ENCODE results near the gene HLA-DQA1.
A peak's percentile ranks its signal among the peaks of the same experiment; 100 is the strongest.
"Not testable (repeated sequence)": the region's sequence is repeated elsewhere in the genome, so short reads cannot be mapped to it uniquely, and the experiment has no call there.

Gene HLA-DQA1

GRCh38 chr6:32657819-32658218 is 20.6 kb downstream of the HLA-DQA1 start:
- H3K9me3 Mint-ChIP-seq; DNase-seq (ENCODE audit: low spot score in 2 of 2); H3K27me3 Mint-ChIP-seq; H3K4me3 Mint-ChIP-seq; ATAC-seq (ENCODE audit: low read depth): not testable (repeated sequence)
- peaks cover 47% of the 10 kb centered on the region for H3K36me3 Mint-ChIP-seq
- H3K4me1 Mint-ChIP-seq = peaks cover 55% of the 10 kb centered on the region
- H3K27ac Mint-ChIP-seq = peak overlapping the region; percentile 84

GRCh38 chr6:32658268-32658897 is 21.2 kb downstream of the HLA-DQA1 start:
- peaks cover 52% of the 10 kb centered on the region for H3K36me3 Mint-ChIP-seq
- H3K4me1 Mint-ChIP-seq = peaks cover 58% of the 10 kb centered on the region
- DNase-seq (ENCODE audit: low spot score in 2 of 2) (no peak), ATAC-seq (ENCODE audit: low read depth) (peak; percentile 19)
- peak overlapping the region; percentile 35 for H3K4me3 Mint-ChIP-seq
- peaks cover 2% of the 10 kb centered on the region for H3K9me3 Mint-ChIP-seq
- no peaks in the 10 kb centered on the region for H3K27me3 Mint-ChIP-seq
- H3K27ac Mint-ChIP-seq = peak overlapping the region; percentile 84

- DNase-seq (ENCODE audit: low spot score in 2 of 2) = no peak
- Mint-ChIP-seq H3K27ac (peak overlapping the region; percentile 84), H3K36me3 (peaks cover 58% of the 10 kb centered on the region), H3K4me1 (peaks cover 60% of the 10 kb centered on the region), H3K9me3 (peaks cover 2% of the 10 kb centered on the region), H3K4me3 (peak overlapping the region; percentile 80), H3K27me3 (no peaks in the 10 kb centered on the region)
- peak; percentile 34 for ATAC-seq (ENCODE audit: low read depth)
Observed at GRCh38 chr6:32659856-32660595, 22.8 kb downstream of the HLA-DQA1 start.

- Mint-ChIP-seq H3K27me3 (no peaks in the 10 kb centered on the region), H3K4me1 (peaks cover 58% of the 10 kb centered on the region), H3K27ac (peak overlapping the region; percentile 99), H3K36me3 (peaks cover 62% of the 10 kb centered on the region), H3K9me3 (no peaks in the 10 kb centered on the region), H3K4me3 (no peak overlapping the region)
- ATAC-seq (ENCODE audit: low read depth) (no peak), DNase-seq (ENCODE audit: low spot score in 2 of 2) (no peak)
Observed at GRCh38 chr6:32662099-32662498, 24.9 kb downstream of the HLA-DQA1 start.

- Mint-ChIP-seq H3K27ac (peak overlapping the region; percentile 99), H3K4me1 (peaks cover 58% of the 10 kb centered on the region), H3K4me3 (peak overlapping the region; percentile 77), H3K27me3 (no peaks in the 10 kb centered on the region), H3K36me3 (peaks cover 62% of the 10 kb centered on the region), H3K9me3 (no peaks in the 10 kb centered on the region)
- ATAC-seq (ENCODE audit: low read depth) (no peak), DNase-seq (ENCODE audit: low spot score in 2 of 2) (no peak)
Observed at GRCh38 chr6:32662836-32663235, 25.6 kb downstream of the HLA-DQA1 start.

GRCh38 chr6:32664354-32664753 is 27.1 kb downstream of the HLA-DQA1 start:
- Mint-ChIP-seq H3K27ac (peak overlapping the region; percentile 99), H3K4me3 (peak overlapping the region; percentile 95), H3K36me3 (peaks cover 51% of the 10 kb centered on the region), H3K27me3 (no peaks in the 10 kb centered on the region), H3K4me1 (peaks cover 59% of the 10 kb centered on the region), H3K9me3 (no peaks in the 10 kb centered on the region)
- ATAC-seq (ENCODE audit: low read depth) (no peak), DNase-seq (ENCODE audit: low spot score in 2 of 2) (no peak)

GRCh38 chr6:32664827-32665362 is 27.7 kb downstream of the HLA-DQA1 start:
- no peak for DNase-seq (ENCODE audit: low spot score in 2 of 2)
- Mint-ChIP-seq H3K27me3 (no peaks in the 10 kb centered on the region), H3K4me1 (peaks cover 60% of the 10 kb centered on the region), H3K9me3 (no peaks in the 10 kb centered on the region), H3K4me3 (peak overlapping the region; percentile 95), H3K36me3 (peaks cover 48% of the 10 kb centered on the region), H3K27ac (peak overlapping the region; percentile 99)
- ATAC-seq (ENCODE audit: low read depth) = peak; percentile 6

- H3K4me1 Mint-ChIP-seq = peaks cover 57% of the 10 kb centered on the region
- H3K27me3 Mint-ChIP-seq = no peaks in the 10 kb centered on the region
- H3K27ac Mint-ChIP-seq = peak overlapping the region; percentile 99
- H3K4me3 Mint-ChIP-seq = peak overlapping the region; percentile 95
- peaks cover 41% of the 10 kb centered on the region for H3K36me3 Mint-ChIP-seq
- no peak for DNase-seq (ENCODE audit: low spot score in 2 of 2)
- no peak for ATAC-seq (ENCODE audit: low read depth)
- H3K9me3 Mint-ChIP-seq = no peaks in the 10 kb centered on the region
Observed at GRCh38 chr6:32665661-32666060, 28.5 kb downstream of the HLA-DQA1 start.

GRCh38 chr6:32666420-32667300 is 29.5 kb downstream of the HLA-DQA1 start, which contains the start of gene HLA-DQB1:
TSS of gene HLA-DQB1 (minus strand) at chr6:32666657. CDS start at chr6:32666607, 50 bp downstream.
- no peaks in the 10 kb centered on the region for H3K9me3 Mint-ChIP-seq
- DNase-seq (ENCODE audit: low spot score in 2 of 2) (peak; percentile 58 to 65), ATAC-seq (ENCODE audit: low read depth) (peak; percentile 59)
- H3K27me3 Mint-ChIP-seq = no peaks in the 10 kb centered on the region
- peak within 1 kb of the TSS; percentile 95 for H3K4me3 Mint-ChIP-seq
- H3K4me1 Mint-ChIP-seq = peaks cover 47% of the 10 kb centered on the region
- peak within 1 kb of the TSS; percentile 99 for H3K27ac Mint-ChIP-seq
- peaks cover 31% of the 10 kb centered on the region for H3K36me3 Mint-ChIP-seq

- H3K4me1 Mint-ChIP-seq = peaks cover 35% of the 10 kb centered on the region
- DNase-seq (ENCODE audit: low spot score in 2 of 2) = peak; percentile 54 to 81
- H3K4me3 Mint-ChIP-seq = peak overlapping the region; percentile 77
- peak overlapping the region; percentile 99 for H3K27ac Mint-ChIP-seq
- peaks cover 2% of the 10 kb centered on the region for H3K9me3 Mint-ChIP-seq
- H3K36me3 Mint-ChIP-seq = peaks cover 22% of the 10 kb centered on the region
- no peaks in the 10 kb centered on the region for H3K27me3 Mint-ChIP-seq
- ATAC-seq (ENCODE audit: low read depth) = peak; percentile 75
Observed at GRCh38 chr6:32668226-32668747, 31.1 kb downstream of the HLA-DQA1 start.

- peaks cover 34% of the 10 kb centered on the region for H3K4me1 Mint-ChIP-seq
- H3K27ac Mint-ChIP-seq = peak overlapping the region; percentile 99
- DNase-seq (ENCODE audit: low spot score in 2 of 2) (no peak), ATAC-seq (ENCODE audit: low read depth) (no peak)
- peaks cover 2% of the 10 kb centered on the region for H3K9me3 Mint-ChIP-seq
- H3K27me3 Mint-ChIP-seq = no peaks in the 10 kb centered on the region
- H3K4me3 Mint-ChIP-seq = peak overlapping the region; percentile 18
- H3K36me3 Mint-ChIP-seq = peaks cover 19% of the 10 kb centered on the region
Observed at GRCh38 chr6:32669240-32669639, 32.0 kb downstream of the HLA-DQA1 start.

- DNase-seq (ENCODE audit: low spot score in 2 of 2) = no peak
- no peak for ATAC-seq (ENCODE audit: low read depth)
- peaks cover 33% of the 10 kb centered on the region for H3K4me1 Mint-ChIP-seq
- no peaks in the 10 kb centered on the region for H3K27me3 Mint-ChIP-seq
- no peak overlapping the region for H3K4me3 Mint-ChIP-seq
- peaks cover 2% of the 10 kb centered on the region for H3K9me3 Mint-ChIP-seq
- H3K36me3 Mint-ChIP-seq = peaks cover 13% of the 10 kb centered on the region
- peak overlapping the region; percentile 99 for H3K27ac Mint-ChIP-seq
Observed at GRCh38 chr6:32669893-32670292, 32.7 kb downstream of the HLA-DQA1 start.

- not testable (repeated sequence) for H3K4me3 Mint-ChIP-seq; DNase-seq (ENCODE audit: low spot score in 2 of 2); H3K27me3 Mint-ChIP-seq; H3K36me3 Mint-ChIP-seq; H3K9me3 Mint-ChIP-seq; ATAC-seq (ENCODE audit: low read depth)
- peak overlapping the region; percentile 65 for H3K27ac Mint-ChIP-seq
- H3K4me1 Mint-ChIP-seq = peaks cover 29% of the 10 kb centered on the region
Observed at GRCh38 chr6:32671908-32672307, 34.7 kb downstream of the HLA-DQA1 start.

Measured in memory B cell (primary cell).